CD4-positive, alpha-beta memory T cell (primary cell): Measurements from ENCODE around the gene DUOX1. TPM values are rescaled to one million over a fixed set of nuclear protein-coding genes. Genes with fewer than 3 reads are reported as not detected.

ENCODE experiments used
- CTCF ChIA-PET: fragments of 350-600 bp; sonication (Branson Sonifier 250); formaldehyde crosslinking; loops from one replicate; lab custom pipeline; 2021; ENCODE audit warnings: inconsistent platforms; ENCODE audit not compliant: partially characterized antibody; lab: Charles Lee
- POLR2A ChIA-PET: fragments of 350-600 bp; sonication (Branson Sonifier 250); formaldehyde crosslinking; loops from one replicate; lab custom pipeline; 2021; ENCODE audit not compliant: partially characterized antibody; lab: Charles Lee
- DNase-seq, 5 donors: peaks; one replicate each; pipeline versions ENCODE4 v3.0.0 to v3.0.0-alpha.2; 2020 to 2022; ENCODE audit warnings: mixed read lengths in 1 of 5
- H3K27ac ChIP-seq: one replicate; pipeline ENCODE4 v1.7.0; 2013; ENCODE audit warnings: low read depth, low read length
- H3K27me3 ChIP-seq: 2 replicates; pipeline ENCODE4 v1.7.0; 2013; ENCODE audit warnings: mild to moderate bottlenecking, low read length, moderate library complexity; ENCODE audit not compliant: insufficient read depth
- H3K36me3 ChIP-seq: 2 replicates; pipeline ENCODE4 v1.7.0; 2013; ENCODE audit warnings: mild to moderate bottlenecking, low read length, moderate library complexity; ENCODE audit not compliant: insufficient read depth
- H3K4me1 ChIP-seq: 2 replicates; pipeline ENCODE4 v1.7.0; 2013; ENCODE audit warnings: mild to moderate bottlenecking, low read length, moderate library complexity; ENCODE audit not compliant: insufficient read depth
- H3K4me3 ChIP-seq, 2 donors: one replicate each; pipeline ENCODE4 v1.7.0; 2013; ENCODE audit warnings: low read length in 2 of 2, mild to moderate bottlenecking in 1 of 2
- H3K9me3 ChIP-seq, 2 donors: one replicate each; pipeline ENCODE4 v1.7.0; 2013; ENCODE audit warnings: low read length in 2 of 2, control low read depth in 1 of 2; ENCODE audit not compliant: control insufficient read depth in 1 of 2
- H3K27ac Mint-ChIP-seq, 7 donors: one replicate each; pipeline ENCODE4 v1.8.0; 2020 to 2021; ENCODE audit warnings: mixed read lengths in 7 of 7, mild to moderate bottlenecking in 6 of 7, inconsistent platforms in 3 of 7, moderate library complexity in 3 of 7
- H3K27me3 Mint-ChIP-seq, 2 donors: one replicate each; pipeline ENCODE4 v1.8.0; 2020 to 2021; ENCODE audit warnings: mixed read lengths in 2 of 2
- H3K36me3 Mint-ChIP-seq, 2 donors: one replicate each; pipeline ENCODE4 v1.8.0; 2020 to 2021; ENCODE audit warnings: mixed read lengths in 2 of 2, inconsistent platforms in 1 of 2, mild to moderate bottlenecking in 1 of 2
- H3K4me1 Mint-ChIP-seq, 4 donors: one replicate each; pipeline ENCODE4 v1.8.0; 2020 to 2021; ENCODE audit warnings: mixed read lengths in 4 of 4, mild to moderate bottlenecking in 1 of 4
- H3K4me3 Mint-ChIP-seq, 8 donors: one replicate each; pipeline ENCODE4 v1.8.0; 2020 to 2021; ENCODE audit warnings: mixed read lengths in 8 of 8, mild to moderate bottlenecking in 7 of 8, moderate library complexity in 6 of 8, inconsistent platforms in 3 of 8
- H3K9me3 Mint-ChIP-seq, 8 donors: one replicate each; pipeline ENCODE4 v1.8.0; 2020 to 2021; ENCODE audit warnings: mixed read lengths in 8 of 8, mild to moderate bottlenecking in 5 of 8, inconsistent platforms in 3 of 8, moderate library complexity in 1 of 8
- intact Hi-C: fragments of 100-400 bp; cut with micrococcal nuclease; formaldehyde crosslinking; loops from one replicate; pipeline ENCODE4 v1.15.1; 2023
- polyA plus RNA-seq, 2 donors: library from polyadenylated mRNA; unstranded; fragments of 300-500 nt; fragmentation: Illumina TruSeq; gene quantifications; one replicate each; pipeline ENCODE4 v1.2.3, GENCODE V29; 2021
- total RNA-seq, 2 experiments: library from RNA; stranded (reverse); gene quantifications; one replicate each; pipeline ENCODE4 v1.2.3, GENCODE V29; 2021

Gene DUOX1
- total and polyA plus RNA-seq, 4 experiments from 2014 or later, result 0.06 to 2.9 (median 0.19) TPM

GRCh38 chr15:45150997-45151396, 21.2 kb downstream of the DUOX1 start:
- Histone ChIP-seq H3K4me1 (no peaks in the 10 kb centered on the region), H3K36me3 (no peaks in the 10 kb centered on the region), H3K27me3 (no peaks in the 10 kb centered on the region), H3K27ac (no peak overlapping the region), H3K4me3 (no peak overlapping the region), H3K9me3 (no peaks in the 10 kb centered on the region)
- intact Hi-C loops, result no loop called here
- no peak for DNase-seq
- Mint-ChIP-seq H3K4me1 (peaks cover 0 to 4% (median 2%) of the 10 kb centered on the region in 4 donors), H3K36me3 (peaks cover 6 to 7% of the 10 kb centered on the region in 2 donors), H3K9me3 (peaks cover 0 to 2% (median 0%) of the 10 kb centered on the region in 8 donors), H3K4me3 (no peak overlapping the region), H3K27me3 (no peaks in the 10 kb centered on the region), H3K27ac (peak overlapping the region in 1 of 7 donors; percentile 47)
- CTCF ChIA-PET, result interaction anchor here (1.1 to 2.1 kb wide), 3 partner anchors 10 to 33 kb away, joined by 3 to 5 read pairs (median 3); no protein-coding TSS in a partner anchor
- POLR2A ChIA-PET, result no interaction called here

GRCh38 chr15:45151998-45152828, 22.4 kb downstream of the DUOX1 start:
- CTCF ChIA-PET, result interaction anchor here (1.1 to 2.1 kb wide), 3 partner anchors 9 to 34 kb away, joined by 3 to 5 read pairs (median 3); no protein-coding TSS in a partner anchor

GRCh38 chr15:45155739-45156138, 25.9 kb downstream of the DUOX1 start:
- no peaks in the 10 kb centered on the region for H3K4me1 ChIP-seq

More at GRCh38 chr15:45151998-45152828, 22.4 kb downstream of the DUOX1 start:
- no peak overlapping the region for H3K4me3 Mint-ChIP-seq
- no peak for DNase-seq
- POLR2A ChIA-PET, result no interaction called here
- H3K27me3 Mint-ChIP-seq, result no peaks in the 10 kb centered on the region
- Histone ChIP-seq H3K36me3 (no peaks in the 10 kb centered on the region), H3K4me3 (no peak overlapping the region), H3K4me1 (no peaks in the 10 kb centered on the region), H3K27ac (no peak overlapping the region), H3K9me3 (no peaks in the 10 kb centered on the region), H3K27me3 (no peaks in the 10 kb centered on the region)
- peaks cover 0 to 2% (median under 1%) of the 10 kb centered on the region in 4 donors for H3K4me1 Mint-ChIP-seq
- peaks cover 6 to 7% of the 10 kb centered on the region in 2 donors for H3K36me3 Mint-ChIP-seq
- H3K27ac Mint-ChIP-seq, result peak overlapping the region in 1 of 7 donors; percentile 20
- peaks cover 0 to 2% (median 0%) of the 10 kb centered on the region in 8 donors for H3K9me3 Mint-ChIP-seq
- intact Hi-C loops, result no loop called here

GRCh38 chr15:45156744-45157455, 27.1 kb downstream of the DUOX1 start:
- ChIA-PET CTCF (interaction anchor here (1.4 kb wide), 1 partner anchor 105 kb away, joined by 3 read pairs; no protein-coding TSS in a partner anchor), POLR2A (interaction anchor here (1.1 kb wide), 1 partner anchor 10 kb away, joined by 3 read pairs; no protein-coding TSS in a partner anchor)
- H3K27me3 Mint-ChIP-seq, result no peaks in the 10 kb centered on the region
- Histone ChIP-seq H3K4me3 (no peak overlapping the region), H3K4me1 (no peaks in the 10 kb centered on the region), H3K9me3 (no peaks in the 10 kb centered on the region), H3K27me3 (no peaks in the 10 kb centered on the region), H3K36me3 (no peaks in the 10 kb centered on the region), H3K27ac (no peak overlapping the region)
- intact Hi-C loops, result no loop called here
- no peak overlapping the region for H3K4me3 Mint-ChIP-seq
- peaks cover 0 to 20% (median 5%) of the 10 kb centered on the region in 4 donors for H3K4me1 Mint-ChIP-seq
- peaks cover 0 to 2% (median 0%) of the 10 kb centered on the region in 8 donors for H3K9me3 Mint-ChIP-seq
- DNase-seq, result no peak
- peaks cover 3 to 6% of the 10 kb centered on the region in 2 donors for H3K36me3 Mint-ChIP-seq
- H3K27ac Mint-ChIP-seq, result peak overlapping the region in 2 of 7 donors; percentile 61 to 86

More at GRCh38 chr15:45155739-45156138, 25.9 kb downstream of the DUOX1 start:
- Mint-ChIP-seq H3K9me3 (peaks cover 0 to 2% (median 0%) of the 10 kb centered on the region in 8 donors), H3K36me3 (peaks cover 6 to 7% of the 10 kb centered on the region in 2 donors), H3K27me3 (no peaks in the 10 kb centered on the region), H3K4me3 (no peak overlapping the region), H3K4me1 (peaks cover 0 to 18% (median 4%) of the 10 kb centered on the region in 4 donors), H3K27ac (peak overlapping the region in 1 of 7 donors; percentile 70)
- no peaks in the 10 kb centered on the region for H3K9me3 ChIP-seq
- ChIA-PET CTCF (interaction anchor here (1.4 kb wide), 1 partner anchor 106 kb away, joined by 3 read pairs; no protein-coding TSS in a partner anchor), POLR2A (interaction anchor here (0.7 kb wide), 1 partner anchor 51 kb away, joined by 3 read pairs; no protein-coding TSS in a partner anchor)
- no peaks in the 10 kb centered on the region for H3K27me3 ChIP-seq
- H3K4me3 ChIP-seq, result no peak overlapping the region
- intact Hi-C loops, result no loop called here
- H3K36me3 ChIP-seq, result no peaks in the 10 kb centered on the region
- DNase-seq, result no peak
- H3K27ac ChIP-seq, result no peak overlapping the region

GRCh38 chr15:45157974-45158373, 28.2 kb downstream of the DUOX1 start:
- Mint-ChIP-seq H3K9me3 (no peaks in the 10 kb centered on the region), H3K36me3 (no peaks in the 10 kb centered on the region), H3K27ac (peak overlapping the region in 2 of 7 donors; percentile 52 to 53), H3K27me3 (no peaks in the 10 kb centered on the region), H3K4me3 (no peak overlapping the region), H3K4me1 (peaks cover 0 to 20% (median 4%) of the 10 kb centered on the region in 4 donors)
- no peaks in the 10 kb centered on the region for H3K9me3 ChIP-seq
- H3K27me3 ChIP-seq, result no peaks in the 10 kb centered on the region
- H3K4me1 ChIP-seq, result no peaks in the 10 kb centered on the region
- no peak overlapping the region for H3K4me3 ChIP-seq
- ChIA-PET POLR2A (interaction anchor here (0.6 kb wide), 1 partner anchor 20 kb away, joined by 3 read pairs; no protein-coding TSS in a partner anchor), CTCF (interaction anchor here (0.9 to 1.6 kb wide), 4 partner anchors 10 to 299 kb away, joined by 3 to 4 read pairs (median 4); no protein-coding TSS in a partner anchor)
- no peaks in the 10 kb centered on the region for H3K36me3 ChIP-seq
- H3K27ac ChIP-seq, result no peak overlapping the region
- intact Hi-C loops, result no loop called here
- DNase-seq, result no peak

GRCh38 chr15:45161666-45162065, 31.9 kb downstream of the DUOX1 start:
- ChIA-PET CTCF (interaction anchor here (0.7 to 6.1 kb wide), 7 partner anchors 10 to 269 kb away, joined by 3 to 77 read pairs (median 4); a partner anchor contains a TSS), POLR2A (no interaction called here)
- Mint-ChIP-seq H3K36me3 (no peaks in the 10 kb centered on the region), H3K27me3 (no peaks in the 10 kb centered on the region), H3K27ac (no peak overlapping the region), H3K4me3 (no peak overlapping the region), H3K9me3 (no peaks in the 10 kb centered on the region), H3K4me1 (peaks cover 9 to 20% (median 14%) of the 10 kb centered on the region in 4 donors)
- no peaks in the 10 kb centered on the region for H3K27me3 ChIP-seq
- H3K9me3 ChIP-seq, result no peaks in the 10 kb centered on the region
- H3K36me3 ChIP-seq, result no peaks in the 10 kb centered on the region
- peaks cover 21% of the 10 kb centered on the region for H3K4me1 ChIP-seq
- no peak overlapping the region for H3K4me3 ChIP-seq
- intact Hi-C loops, result no loop called here
- DNase-seq, result no peak
- H3K27ac ChIP-seq, result no peak overlapping the region
